SU-DHL-6 (cell line): ENCODE results near the gene CRAMP1.

Experiments
- H2AFZ ChIP-seq: fragments of 200-600 bp; sonication (generic); 2 replicates; pipeline ENCODE4 v1.6.1; 2014; ENCODE audit warnings: low read depth, mild to moderate bottlenecking, moderate library complexity, mixed read lengths, antibody characterized with exemption, low read length; ENCODE audit not compliant: severe bottlenecking
- H3F3A ChIP-seq: fragments of 200-600 bp; shearing (Covaris generic); 2 replicates; pipeline ENCODE4 v1.6.0; 2016; ENCODE audit warnings: antibody characterized with exemption, mild to moderate bottlenecking; ENCODE audit not compliant: insufficient read depth
- H3K27ac ChIP-seq: fragments of 200-600 bp; sonication (generic); 2 replicates; pipeline ENCODE4 v1.5.1; 2016; ENCODE audit warnings: low read depth, mild to moderate bottlenecking, low read length, moderate library complexity, mixed read lengths
- H3K27me3 ChIP-seq: fragments of 200-600 bp; sonication (generic), shearing (Covaris generic); 2 replicates; pipeline ENCODE4 v1.6.0; 2014; ENCODE audit warnings: mild to moderate bottlenecking, low read length
- H3K36me3 ChIP-seq: fragments of 200-600 bp; sonication (generic); 2 replicates; pipeline ENCODE4 v1.6.1; 2014; ENCODE audit warnings: mild to moderate bottlenecking, low read length, mixed read lengths
- H3K4me2 ChIP-seq: fragments of 300-600, 200-600 bp; shearing (Covaris generic), sonication (generic); 2 replicates; pipeline ENCODE4 v1.6.0; 2014; ENCODE audit warnings: low read length, low read depth, mild to moderate bottlenecking; ENCODE audit not compliant: poor library complexity, severe bottlenecking
- H3K4me3 ChIP-seq: fragments of 200-600 bp; sonication (generic); 2 replicates; pipeline ENCODE4 v1.5.1; 2014; ENCODE audit warnings: antibody characterized with exemption, low read length, mild to moderate bottlenecking, mixed read lengths; ENCODE audit not compliant: insufficient read depth, poor library complexity, severe bottlenecking
- H3K79me2 ChIP-seq: fragments of 200-600 bp; sonication (generic); 2 replicates; pipeline ENCODE4 v1.6.1; 2014; ENCODE audit warnings: mild to moderate bottlenecking, low read length, moderate library complexity; ENCODE audit not compliant: insufficient read depth
- H3K9ac ChIP-seq: fragments of 200-600 bp; sonication (generic); 2 replicates; pipeline ENCODE4 v1.7.0; 2014; ENCODE audit warnings: mild to moderate bottlenecking, low read length
- H3K9me2 ChIP-seq: fragments of 200-600 bp; sonication (generic); replicated peaks from 2 replicates; pipeline ENCODE4 v1.6.1; 2014; ENCODE audit warnings: low read length; ENCODE audit not compliant: insufficient read depth
- H3K9me3 ChIP-seq: fragments of 200-600 bp; sonication (generic); 2 replicates; pipeline ENCODE4 v1.6.1; 2014; ENCODE audit warnings: low read length, mixed read lengths; ENCODE audit not compliant: insufficient read depth
- H4K20me1 ChIP-seq: fragments of 200-600 bp; sonication (generic); 2 replicates; pipeline ENCODE4 v1.6.1; 2014; ENCODE audit warnings: low read depth, mild to moderate bottlenecking, antibody characterized with exemption, low read length, moderate library complexity, mixed read lengths
- EZH2phosphoT487 ChIP-seq: fragments of 200-600 bp; sonication (generic), shearing (Covaris generic); conservative IDR thresholded peaks from 2 replicates; pipeline ENCODE4 v1.6.1; 2018; ENCODE audit warnings: mild to moderate bottlenecking, antibody characterized with exemption, low read length, moderate library complexity, mixed read lengths
- TF ChIP-seq, protein P1 (sequence below): fragments of 200-600 bp; sonication (generic); IDR thresholded peaks from one replicate; pipeline ENCODE4 v1.5.1; 2017; ENCODE audit warnings: antibody characterized with exemption, mild to moderate bottlenecking, low read length, moderate library complexity; ENCODE audit not compliant: insufficient read depth, poor library complexity, severe bottlenecking

The CRAMP1 gene

DNA sequence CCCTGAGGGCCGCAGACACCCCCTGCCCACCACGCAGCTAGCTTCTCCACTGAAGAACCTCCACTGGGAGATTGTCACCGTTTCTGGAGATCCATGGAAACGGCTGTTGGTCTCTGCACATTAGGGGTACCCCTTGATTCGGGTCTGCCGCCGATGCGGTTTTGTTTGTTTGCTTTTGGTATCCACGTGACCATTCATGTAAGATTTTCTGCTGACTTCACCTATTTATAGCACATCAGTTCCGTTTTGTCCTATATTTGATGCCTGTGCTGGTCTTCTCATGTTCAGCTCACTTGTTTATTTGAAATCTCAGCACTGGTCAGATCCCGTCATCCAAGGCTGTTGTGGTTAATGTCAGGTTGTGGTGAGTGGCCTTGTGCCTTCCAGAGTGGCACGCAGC is 21.1 kb downstream of the CRAMP1 start:
- H3K4me3 ChIP-seq = no peak overlapping the region
- H3K9ac ChIP-seq = no peak overlapping the region
- TF ChIP-seq, protein P1, sequence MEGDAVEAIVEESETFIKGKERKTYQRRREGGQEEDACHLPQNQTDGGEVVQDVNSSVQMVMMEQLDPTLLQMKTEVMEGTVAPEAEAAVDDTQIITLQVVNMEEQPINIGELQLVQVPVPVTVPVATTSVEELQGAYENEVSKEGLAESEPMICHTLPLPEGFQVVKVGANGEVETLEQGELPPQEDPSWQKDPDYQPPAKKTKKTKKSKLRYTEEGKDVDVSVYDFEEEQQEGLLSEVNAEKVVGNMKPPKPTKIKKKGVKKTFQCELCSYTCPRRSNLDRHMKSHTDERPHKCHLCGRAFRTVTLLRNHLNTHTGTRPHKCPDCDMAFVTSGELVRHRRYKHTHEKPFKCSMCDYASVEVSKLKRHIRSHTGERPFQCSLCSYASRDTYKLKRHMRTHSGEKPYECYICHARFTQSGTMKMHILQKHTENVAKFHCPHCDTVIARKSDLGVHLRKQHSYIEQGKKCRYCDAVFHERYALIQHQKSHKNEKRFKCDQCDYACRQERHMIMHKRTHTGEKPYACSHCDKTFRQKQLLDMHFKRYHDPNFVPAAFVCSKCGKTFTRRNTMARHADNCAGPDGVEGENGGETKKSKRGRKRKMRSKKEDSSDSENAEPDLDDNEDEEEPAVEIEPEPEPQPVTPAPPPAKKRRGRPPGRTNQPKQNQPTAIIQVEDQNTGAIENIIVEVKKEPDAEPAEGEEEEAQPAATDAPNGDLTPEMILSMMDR = no peak
- no peak for TF ChIP-seq EZH2phosphoT487
- no peaks in the 10 kb centered on the region for H3K36me3 ChIP-seq
- no peaks in the 10 kb centered on the region for H3K27me3 ChIP-seq
- H3K9me2 ChIP-seq = no peaks in the 10 kb centered on the region
- no peak overlapping the region for H3K27ac ChIP-seq
- H3K9me3 ChIP-seq = no peaks in the 10 kb centered on the region
- no peak overlapping the region for H2AFZ ChIP-seq
- H3K79me2 ChIP-seq = peaks cover 5% of the 10 kb centered on the region; the same call in 1 of the 2 replicates
- no peaks in the 10 kb centered on the region for H4K20me1 ChIP-seq
- no peaks in the 10 kb centered on the region for H3F3A ChIP-seq
- H3K4me2 ChIP-seq = no peak overlapping the region

DNA sequence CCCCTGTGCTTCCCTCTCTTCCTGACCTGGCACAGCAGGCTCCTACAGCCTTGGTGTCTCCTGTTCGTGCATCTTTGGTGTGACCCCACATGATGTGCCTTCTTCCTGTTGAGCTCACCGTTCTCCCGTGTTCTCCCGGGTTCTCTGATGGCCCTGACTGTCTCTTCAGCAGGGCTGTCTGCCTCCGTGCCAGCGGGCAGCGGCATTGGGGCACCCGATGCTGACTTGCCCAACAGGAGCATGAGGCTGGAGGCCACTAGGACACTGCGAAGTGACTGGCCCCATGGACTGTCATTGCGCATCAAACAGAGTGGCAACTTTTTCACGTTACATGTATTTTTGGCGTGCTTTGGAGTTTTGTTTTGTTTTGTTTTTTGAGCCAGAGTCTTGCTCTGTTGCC is 22.4 kb downstream of the CRAMP1 start:
- no peak overlapping the region for H3K4me3 ChIP-seq
- no peaks in the 10 kb centered on the region; the same call in 1 of the 2 replicates for H3K79me2 ChIP-seq
- H3K9ac ChIP-seq = no peak overlapping the region
- no peaks in the 10 kb centered on the region for H3K36me3 ChIP-seq
- H3K9me2 ChIP-seq = no peaks in the 10 kb centered on the region
- no peaks in the 10 kb centered on the region for H3K27me3 ChIP-seq
- no peaks in the 10 kb centered on the region for H3K9me3 ChIP-seq
- H3K4me2 ChIP-seq = no peak overlapping the region
- no peak overlapping the region for H3K27ac ChIP-seq
- H2AFZ ChIP-seq = no peak overlapping the region
- TF ChIP-seq, protein P1 = no peak
- TF ChIP-seq EZH2phosphoT487 = no peak
- H4K20me1 ChIP-seq = no peaks in the 10 kb centered on the region
- H3F3A ChIP-seq = no peaks in the 10 kb centered on the region

DNA sequence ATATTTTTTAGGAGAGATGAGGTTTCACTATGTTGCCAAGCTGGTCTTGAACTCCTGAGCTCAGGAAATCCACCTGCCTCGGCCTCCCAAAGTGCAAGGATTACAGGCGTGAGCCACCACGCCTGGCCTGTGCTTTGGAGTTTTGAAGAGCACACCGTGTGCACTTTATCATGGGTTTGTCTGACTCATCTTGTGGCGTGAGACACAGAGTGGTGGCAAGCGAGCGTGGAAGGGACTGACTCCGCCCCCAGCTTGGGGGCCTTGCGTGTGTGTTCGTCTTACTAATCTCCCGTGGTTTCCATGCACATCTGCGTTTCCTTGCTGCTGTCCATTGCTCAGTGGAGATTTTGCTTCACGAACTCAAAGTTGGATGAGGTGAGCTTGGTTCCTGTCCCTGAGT is 22.9 kb downstream of the CRAMP1 start:
- H3K4me3 ChIP-seq = no peak overlapping the region
- TF ChIP-seq, protein P1 = no peak
- TF ChIP-seq EZH2phosphoT487 = no peak
- no peak overlapping the region for H3K4me2 ChIP-seq
- H3K36me3 ChIP-seq = no peaks in the 10 kb centered on the region
- no peaks in the 10 kb centered on the region for H3F3A ChIP-seq
- H3K79me2 ChIP-seq = no peaks in the 10 kb centered on the region; the same call in 1 of the 2 replicates
- H3K9me2 ChIP-seq = no peaks in the 10 kb centered on the region
- no peaks in the 10 kb centered on the region for H3K9me3 ChIP-seq
- no peaks in the 10 kb centered on the region for H4K20me1 ChIP-seq
- no peak overlapping the region for H2AFZ ChIP-seq
- no peaks in the 10 kb centered on the region for H3K27me3 ChIP-seq
- H3K9ac ChIP-seq = no peak overlapping the region
- no peak overlapping the region for H3K27ac ChIP-seq
